Keratinocyte (primary cell): Measurements from ENCODE around the gene PSMA8. TPM values are rescaled to one million over a fixed set of nuclear protein-coding genes. Genes with fewer than 3 reads are reported as not detected.

Experiments
- DNase-seq: peaks from one replicate; pipeline ENCODE4 v3.0.0-alpha.2; 2011; ENCODE audit warnings: low read depth, missing footprints, low spot score
- FAIRE-seq: peaks from 2 replicates; lab custom pipeline; 2011; peaks lifted over from hg19 to GRCh38; lab: Jason Lieb, UNC
- H2AFZ ChIP-seq: 2 replicates; pipeline ENCODE4 v1.6.0; 2012; ENCODE audit warnings: low read length, control low read depth, inconsistent platforms; ENCODE audit not compliant: control insufficient read depth
- H3K27ac ChIP-seq: 2 replicates; pipeline ENCODE4 v1.5.1; 2011; ENCODE audit warnings: low read length; ENCODE audit not compliant: control insufficient read depth, insufficient read depth
- H3K27me3 ChIP-seq: 3 replicates; pipeline ENCODE4 v1.6.0; 2011; ENCODE audit warnings: low read length; ENCODE audit not compliant: control insufficient read depth, insufficient read depth; ENCODE audit errors: extremely low read depth
- H3K36me3 ChIP-seq, 2 experiments: 2 replicates in 1 of 2; 3 replicates in 1 of 2; pipeline ENCODE4 v1.5.1; 2011; ENCODE audit warnings: low read length in 2 of 2, mild to moderate bottlenecking in 1 of 2; ENCODE audit not compliant: control insufficient read depth in 2 of 2, insufficient read depth in 2 of 2; ENCODE audit errors: extremely low read depth in 1 of 2
- H3K4me1 ChIP-seq: 3 replicates; pipeline ENCODE4 v1.5.1; 2011; ENCODE audit warnings: low read length; ENCODE audit not compliant: control insufficient read depth, insufficient read depth; ENCODE audit errors: extremely low read depth
- H3K4me2 ChIP-seq: 3 replicates; pipeline ENCODE4 v1.6.0; 2011; ENCODE audit warnings: low read depth, low read length; ENCODE audit not compliant: control insufficient read depth, insufficient read depth; ENCODE audit errors: extremely low read depth
- H3K4me3 ChIP-seq, 3 experiments: fragments of 200-600 bp in 1 of 3; sonication (generic) in 1 of 3; 2 replicates in 2 of 3; 3 replicates in 1 of 3; pipeline ENCODE4 v1.5.1; 2011 to 2016; ENCODE audit warnings: low read length in 3 of 3, mild to moderate bottlenecking in 3 of 3, control low read depth in 2 of 3, inconsistent platforms in 1 of 3, low read depth in 1 of 3, mixed read lengths in 1 of 3, mixed run types in 1 of 3, moderate library complexity in 1 of 3; ENCODE audit not compliant: control insufficient read depth in 2 of 3, insufficient read depth in 2 of 3; ENCODE audit errors: extremely low read depth in 1 of 3
- H3K79me2 ChIP-seq: 2 replicates; pipeline ENCODE4 v1.6.0; 2012; ENCODE audit warnings: low read length; ENCODE audit not compliant: control insufficient read depth, insufficient read depth
- H3K9ac ChIP-seq: 3 replicates; pipeline ENCODE4 v1.6.0; 2011; ENCODE audit warnings: low read length; ENCODE audit not compliant: control insufficient read depth, insufficient read depth; ENCODE audit errors: extremely low read depth
- H3K9me1 ChIP-seq: 3 replicates; pipeline ENCODE4 v1.6.0; 2011; ENCODE audit warnings: low read length; ENCODE audit not compliant: control insufficient read depth, insufficient read depth; ENCODE audit errors: extremely low read depth
- H3K9me3 ChIP-seq: 2 replicates; pipeline ENCODE4 v1.5.1; 2012; ENCODE audit warnings: low read depth, low read length; ENCODE audit not compliant: control insufficient read depth
- H4K20me1 ChIP-seq: 3 replicates; pipeline ENCODE4 v1.6.0; 2011; ENCODE audit warnings: low read length; ENCODE audit not compliant: control insufficient read depth, insufficient read depth; ENCODE audit errors: extremely low read depth
- CTCF ChIP-seq, 3 experiments: IDR thresholded peaks in 1 of 3; conservative IDR thresholded peaks in 1 of 3; optimal IDR thresholded peaks in 1 of 3; 2 replicates in 2 of 3; 3 replicates in 1 of 3; pipeline versions ENCODE3 to v1.5.1; 2011; ENCODE audit warnings: low read length in 3 of 3, mild to moderate bottlenecking in 3 of 3, moderate library complexity in 2 of 3, control low read depth in 1 of 3, inconsistent platforms in 1 of 3; ENCODE audit not compliant: insufficient read depth in 2 of 3; ENCODE audit errors: extremely low read depth in 1 of 3
- EZH2 ChIP-seq: IDR thresholded peaks from one replicate; pipeline ENCODE4 v1.6.1; 2012; ENCODE audit warnings: inconsistent platforms, mild to moderate bottlenecking, low read length, moderate library complexity
- dilution Hi-C: fragments of 300-500 bp; cut with MboI; formaldehyde crosslinking; loops from one replicate; pipeline ENCODE4 v1.7.0; 2020; ENCODE audit warnings: low sequenced_read_pairs; ENCODE audit not compliant: extremely low pct_ligation_motif_present
- polyA minus RNA-seq, 3 experiments: library from RNA; depleted of rRNA, polyadenylated mRNA; stranded (reverse); fragments of >200 nt; gene quantifications; 1 replicate in 1 of 3; 2 replicates in 1 of 3; 3 replicates in 1 of 3; pipeline ENCODE4 v1.2.3, GENCODE V29; 2011
- polyA plus RNA-seq, 5 experiments: library from polyadenylated mRNA; depleted of rRNA in 3 of 5; stranded (reverse) in 3 of 5; stranded (forward) in 1 of 5; unstranded in 1 of 5; fragments of >200 nt; gene quantifications; 1 replicate in 1 of 5; 2 replicates in 3 of 5; 3 replicates in 1 of 5; pipeline versions ENCODE4 v1.2.1 to v1.2.3, GENCODE V29; 2011 to 2012; ENCODE audit warnings: missing spikeins in 2 of 5, low read depth in 1 of 5, low replicate concordance in 1 of 5

PSMA8 gene
- polyA plus RNA-seq (not detected in 3 replicates), polyA minus RNA-seq (not detected in 3 replicates)
- not detected for polyA plus RNA-seq (2011; ENCODE audit: low read depth)
- not detected in 2 replicates for polyA plus RNA-seq (2011; cell fraction: cytosol; rRNA removed)
- polyA plus RNA-seq (2011; cell fraction: nucleus; rRNA removed) = not detected in 2 replicates
- polyA plus RNA-seq (2012; ENCODE audit: low replicate concordance) = not detected in 2 replicates
- not detected for polyA minus RNA-seq (2011; cell fraction: cytosol; rRNA and poly(A)+ RNA removed)
- polyA minus RNA-seq (2011; cell fraction: nucleus; rRNA and poly(A)+ RNA removed) = not detected in 2 replicates

- no peaks in the 10 kb centered on the region for H4K20me1 ChIP-seq
- H3K4me1 ChIP-seq = no peaks in the 10 kb centered on the region
- dilution Hi-C loops = no loop called here
- no peak within 1 kb of the TSS for H3K4me2 ChIP-seq
- H3K79me2 ChIP-seq = no peaks in the 10 kb centered on the region
- H3K27me3 ChIP-seq = no peaks in the 10 kb centered on the region
- H3K9ac ChIP-seq = no peak within 1 kb of the TSS
- H3K9me1 ChIP-seq = no peaks in the 10 kb centered on the region
- no peaks in the 10 kb centered on the region for H3K36me3 ChIP-seq
- TF ChIP-seq EZH2 = no peak
- TF ChIP-seq CTCF (optimal IDR thresholded peaks at IDR 0.05 in 1 of 3, IDR thresholded peaks at IDR 0.05 in 1 of 3, conservative IDR thresholded peaks at IDR 0.05 in 1 of 3; ENCODE audit: extremely low read depth in 1 of 3, insufficient read depth in 2 of 3, low read length in 3 of 3) = no peak
- H2AFZ ChIP-seq = no peak within 1 kb of the TSS
- DNase-seq = no peak
- no peak for FAIRE-seq
- no peak within 1 kb of the TSS for H3K27ac ChIP-seq
- no peak within 1 kb of the TSS for H3K4me3 ChIP-seq
- no peaks in the 10 kb centered on the region for H3K9me3 ChIP-seq
These were observed at the start of gene PSMA8 for GRCh38 chr18:26133652-26134051. PSMA8 (plus strand) TSS chr18:26133869; CDS start chr18:26133966, 97 bp downstream.

- Histone ChIP-seq H3K36me3 (peaks cover 11 to 28% of the 10 kb centered on the region in 2 experiments), H3K4me2 (no peak overlapping the region), H3K9me3 (no peaks in the 10 kb centered on the region), H3K27me3 (no peaks in the 10 kb centered on the region), H3K27ac (no peak overlapping the region), H3K79me2 (peaks cover 91% of the 10 kb centered on the region), H3K9ac (no peak overlapping the region), H4K20me1 (no peaks in the 10 kb centered on the region), H3K4me3 (no peak overlapping the region), H2AFZ (no peak overlapping the region), H3K4me1 (peaks cover 3% of the 10 kb centered on the region), H3K9me1 (no peaks in the 10 kb centered on the region)
- DNase-seq (no peak), FAIRE-seq (no peak)
- dilution Hi-C loops = no loop called here
- TF ChIP-seq CTCF (optimal IDR thresholded peaks at IDR 0.05 in 1 of 3, IDR thresholded peaks at IDR 0.05 in 1 of 3, conservative IDR thresholded peaks at IDR 0.05 in 1 of 3; ENCODE audit: extremely low read depth in 1 of 3, insufficient read depth in 2 of 3, low read length in 3 of 3) (no peak), EZH2 (no peak)
These were observed 48.6 kb upstream of the PSMA8 start for GRCh38 chr18:26085056-26085455.
